ENCODE data around the gene RPTOR.
"Not testable (repeated sequence)": the region's sequence is repeated elsewhere in the genome, so short reads cannot be mapped to it uniquely, and the experiment has no call there.

RPTOR gene

DNA sequence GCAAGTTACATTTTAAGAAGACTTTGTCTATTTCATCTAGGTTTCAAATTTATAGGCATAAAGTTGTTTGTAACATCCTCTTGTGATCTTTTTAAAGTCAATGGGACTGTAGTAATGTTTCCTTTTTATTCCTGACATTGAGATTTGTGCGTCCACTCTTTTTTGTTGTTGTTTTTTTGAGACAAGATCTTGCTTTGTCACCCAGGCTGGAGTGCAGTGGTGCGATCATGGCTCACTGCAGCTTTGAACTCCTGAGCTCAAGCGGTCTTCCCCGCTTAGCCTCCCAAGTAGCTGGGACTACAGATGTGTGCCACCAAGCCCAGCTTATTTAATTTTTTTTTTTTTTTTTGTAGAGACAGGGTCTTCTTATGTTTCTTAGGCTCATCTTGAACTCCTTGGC, 29.9 kb downstream of the RPTOR start:
- TF ChIP-seq CTCF (IDR thresholded peaks at IDR 0.05; ENCODE audit: extremely low read depth, insufficient read depth, missing control alignments), result no peak
- no peak for DNase-seq (ENCODE audit: low spot score)
- in situ Hi-C loops (cut with MboI; ENCODE audit: low pct_unique_long_range_greater_than_20kb, low sequenced_read_pairs, unreplicated experiment), result loop anchor here (25.0 kb wide), 1 partner anchor 388 kb away; no protein-coding TSS in a partner anchor

DNA sequence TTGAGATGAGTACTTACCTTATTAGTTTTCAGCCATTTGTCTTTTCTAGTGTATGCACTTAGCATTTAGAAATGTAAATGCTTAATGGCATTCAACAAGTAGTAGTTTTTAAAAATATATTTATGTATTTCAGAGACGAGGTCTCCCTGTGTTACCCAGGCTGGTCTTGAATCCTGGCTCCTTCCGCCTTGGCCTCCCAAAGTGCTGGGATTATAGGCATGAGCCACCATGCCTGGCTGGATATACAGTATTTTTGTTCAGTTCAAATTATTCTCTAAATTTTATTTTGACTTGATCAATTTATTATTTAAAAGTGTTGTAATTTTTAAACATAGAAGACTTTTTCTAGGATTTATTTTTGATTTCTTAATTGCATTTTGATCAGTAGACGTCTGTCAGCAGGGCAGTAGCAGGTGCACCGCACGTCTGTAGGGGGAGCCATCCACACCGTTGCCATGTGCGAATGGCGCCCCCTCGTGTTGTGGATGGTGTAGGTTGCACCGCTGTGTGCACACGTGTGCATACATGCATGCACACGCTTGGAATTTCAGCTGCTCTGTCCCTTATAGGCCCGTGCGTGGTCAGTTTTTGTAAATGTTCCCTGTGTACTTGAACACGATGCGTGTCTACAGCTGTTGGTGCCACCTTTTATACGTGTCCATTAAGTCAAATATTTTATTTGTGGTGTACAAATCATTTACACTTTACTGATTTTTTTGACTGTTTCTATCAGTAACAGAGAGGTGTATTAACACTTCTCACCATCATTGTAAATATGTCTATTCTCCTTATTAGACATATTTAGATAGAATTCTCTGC, 30.6 kb downstream of the RPTOR start:
- in situ Hi-C loops (cut with MboI; ENCODE audit: low pct_unique_long_range_greater_than_20kb, low sequenced_read_pairs, unreplicated experiment), result no loop called here
- DNase-seq (ENCODE audit: low spot score), result peak; percentile 91
- peak; percentile 100 for TF ChIP-seq CTCF (IDR thresholded peaks at IDR 0.05; ENCODE audit: extremely low read depth, insufficient read depth, missing control alignments)

DNA sequence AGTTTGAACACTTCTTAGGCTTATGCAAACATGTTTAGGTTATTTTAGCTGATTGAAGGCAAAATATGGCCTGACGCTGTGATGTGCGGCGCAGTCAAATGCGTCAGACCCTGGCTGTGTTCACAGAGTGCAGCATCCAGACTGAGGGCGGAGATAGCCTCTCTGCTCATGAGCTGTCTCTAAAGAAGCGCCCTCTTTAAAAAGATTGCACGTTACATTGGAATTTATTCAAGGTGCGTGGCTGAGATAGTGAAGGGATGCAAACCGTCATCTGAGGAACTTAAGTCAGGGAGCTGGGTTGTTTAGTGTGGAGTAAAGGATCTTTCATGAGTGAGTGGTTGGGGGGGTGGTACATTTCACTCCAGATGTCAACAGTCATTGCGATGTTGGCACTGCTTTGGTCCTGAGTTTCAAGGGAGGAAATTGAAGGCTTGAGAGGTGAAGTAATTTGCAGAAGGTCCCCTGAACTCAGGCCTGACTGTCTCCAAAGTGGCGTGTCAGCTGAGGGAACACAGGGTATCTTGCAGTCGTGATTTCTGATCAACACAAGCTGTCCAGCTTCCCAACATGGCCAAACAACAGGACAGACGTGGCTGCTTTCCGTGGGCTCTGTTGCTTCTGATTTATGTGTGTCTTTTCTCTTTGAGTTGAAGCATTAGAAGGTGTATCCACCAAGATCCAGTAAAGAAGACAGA, 33.4 kb downstream of the RPTOR start:
- in situ Hi-C loops (cut with MboI; ENCODE audit: low pct_unique_long_range_greater_than_20kb, low sequenced_read_pairs, unreplicated experiment), result no loop called here
- no peak for DNase-seq (ENCODE audit: low spot score)
- TF ChIP-seq CTCF (IDR thresholded peaks at IDR 0.05; ENCODE audit: extremely low read depth, insufficient read depth, missing control alignments), result no peak

DNA sequence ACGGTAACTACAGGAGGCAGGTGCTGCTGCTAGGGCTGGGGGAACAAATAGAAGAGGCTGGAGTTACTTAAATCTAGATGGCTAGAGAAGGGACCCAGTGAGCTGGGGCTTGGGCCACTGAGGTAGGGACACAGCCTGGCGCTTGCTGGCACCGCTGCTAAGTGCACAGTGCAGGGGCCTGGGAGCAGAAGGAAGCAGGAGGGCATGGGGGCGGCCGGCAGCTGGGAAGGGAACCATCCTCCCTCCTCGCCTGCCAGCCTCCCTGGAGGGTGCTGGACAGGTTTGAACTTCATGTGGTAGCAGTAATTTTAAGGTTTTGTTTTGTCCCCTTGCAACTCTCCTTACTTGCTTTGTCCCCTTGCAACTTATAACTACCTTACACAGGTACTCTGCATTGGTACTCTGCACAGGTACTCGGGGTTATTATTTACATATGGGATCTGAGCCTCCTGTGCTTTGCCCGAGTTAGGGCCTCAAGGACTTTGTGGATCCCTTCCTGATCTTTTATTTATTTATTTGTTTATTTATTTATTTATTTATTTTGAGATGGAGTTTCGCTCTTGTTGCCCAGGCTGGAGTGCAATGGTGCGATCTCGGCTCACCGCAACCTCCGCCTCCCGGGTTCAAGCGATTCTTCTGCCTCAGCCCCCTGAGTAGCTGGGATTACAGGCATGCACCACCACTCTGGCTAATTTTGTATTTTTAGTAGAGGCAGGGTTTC, 34.2 kb downstream of the RPTOR start:
- in situ Hi-C loops (cut with MboI; ENCODE audit: low pct_unique_long_range_greater_than_20kb, low sequenced_read_pairs, unreplicated experiment); DNase-seq (ENCODE audit: low spot score): not testable (repeated sequence)

- no peak for TF ChIP-seq CTCF (IDR thresholded peaks at IDR 0.05; ENCODE audit: extremely low read depth, insufficient read depth, missing control alignments)
- no peak for DNase-seq (ENCODE audit: low spot score)
- in situ Hi-C loops (cut with MboI; ENCODE audit: low pct_unique_long_range_greater_than_20kb, low sequenced_read_pairs, unreplicated experiment), result no loop called here
Observed at GRCh38 chr17:80582165-80582564, 37.5 kb downstream of the RPTOR start.

GRCh38 chr17:80584176-80584905, 39.7 kb downstream of the RPTOR start:
- in situ Hi-C loops (cut with MboI; ENCODE audit: low pct_unique_long_range_greater_than_20kb, low sequenced_read_pairs, unreplicated experiment), result no loop called here
- no peak for DNase-seq (ENCODE audit: low spot score)
- no peak for TF ChIP-seq CTCF (IDR thresholded peaks at IDR 0.05; ENCODE audit: extremely low read depth, insufficient read depth, missing control alignments)

Measured in GM13977 (cell line).